HepG2 (cell line): ENCODE results near the gene TPBGL. TPM values are rescaled to one million over a fixed set of nuclear protein-coding genes. Genes with fewer than 3 reads are reported as not detected.

Experiments
- ARNT ChIP-seq: fragments of 450-650 bp; IDR thresholded peaks from 2 replicates; pipeline ENCODE4 v1.6.1; 2017
- ATF2 ChIP-seq: sonication (generic); formaldehyde crosslinking; IDR thresholded peaks from 2 replicates; pipeline ENCODE4 v1.4.0; 2020; ENCODE audit warnings: missing genetic modification reagents
- MBNL3 ChIP-seq: fragments of 250-450 bp; sonication (Bioruptor Pico); conservative IDR thresholded peaks from 2 replicates; pipeline ENCODE4 v1.8.0; 2022; ENCODE audit warnings: mild to moderate bottlenecking, inconsistent platforms
- MEIS2 ChIP-seq: sonication (generic); formaldehyde crosslinking; IDR thresholded peaks from 2 replicates; pipeline ENCODE4 v1.9.0; 2021; ENCODE audit warnings: mild to moderate bottlenecking, missing genetic modification reagents
- RAD51 ChIP-seq: fragments of 450-650 bp; IDR thresholded peaks from 2 replicates; pipeline ENCODE4 v1.6.1; 2016; ENCODE audit warnings: borderline replicate concordance
- SKI ChIP-seq: fragments of 450-650 bp; IDR thresholded peaks from one replicate; pipeline ENCODE4 v1.6.1; 2018; ENCODE audit warnings: mild to moderate bottlenecking; ENCODE audit not compliant: partially characterized antibody
- STAG1 ChIP-seq: sonication (generic); formaldehyde crosslinking; IDR thresholded peaks from 2 replicates; pipeline ENCODE4 v1.4.0; 2020; ENCODE audit warnings: missing genetic modification reagents
- TMF1 ChIP-seq: sonication (generic); formaldehyde crosslinking; IDR thresholded peaks from 2 replicates; pipeline ENCODE4 v1.8.1; 2022; ENCODE audit warnings: low read depth, missing genetic modification reagents
- WIZ ChIP-seq: sonication (generic); formaldehyde crosslinking; IDR thresholded peaks from 2 replicates; pipeline ENCODE4 v1.5.1; 2020; ENCODE audit warnings: mild to moderate bottlenecking, missing genetic modification reagents
- ZBTB43 ChIP-seq: sonication (generic); formaldehyde crosslinking; conservative IDR thresholded peaks from 2 replicates; pipeline ENCODE4 v1.4.0; 2020; ENCODE audit warnings: missing genetic modification reagents
- ZKSCAN5 ChIP-seq: sonication (generic); formaldehyde crosslinking; IDR thresholded peaks from 2 replicates; pipeline ENCODE4 v1.5.1; 2020; ENCODE audit warnings: mild to moderate bottlenecking, missing genetic modification reagents
- ZNF317 ChIP-seq: sonication (generic); formaldehyde crosslinking; IDR thresholded peaks from 2 replicates; pipeline ENCODE4 v1.5.0; 2020; ENCODE audit warnings: mild to moderate bottlenecking, missing genetic modification reagents
- ZNF331 ChIP-seq: sonication (generic); formaldehyde crosslinking; IDR thresholded peaks from 2 replicates; pipeline ENCODE4 v1.4.0; 2020; ENCODE audit warnings: missing genetic modification reagents
- ZNF34 ChIP-seq: sonication (generic); formaldehyde crosslinking; IDR thresholded peaks from 2 replicates; pipeline ENCODE4 v1.4.0; 2020; ENCODE audit warnings: mild to moderate bottlenecking, missing genetic modification reagents, borderline replicate concordance
- ZNF563 ChIP-seq: sonication (generic); formaldehyde crosslinking; IDR thresholded peaks from 2 replicates; pipeline ENCODE4 v1.8.0; 2022; ENCODE audit warnings: mild to moderate bottlenecking, moderate library complexity, missing genetic modification reagents
- ZNF607 ChIP-seq: sonication (generic); formaldehyde crosslinking; IDR thresholded peaks from 2 replicates; pipeline ENCODE4 v1.5.1; 2020; ENCODE audit warnings: missing genetic modification reagents, mild to moderate bottlenecking, borderline replicate concordance
- ZNF790 ChIP-seq: sonication (generic); formaldehyde crosslinking; IDR thresholded peaks from 2 replicates; pipeline ENCODE4 v1.8.0; 2022; ENCODE audit warnings: missing genetic modification reagents, mild to moderate bottlenecking, borderline replicate concordance
- ZSCAN25 ChIP-seq: sonication (generic); formaldehyde crosslinking; IDR thresholded peaks from 2 replicates; pipeline ENCODE4 v1.8.0; 2022; ENCODE audit warnings: mild to moderate bottlenecking, missing genetic modification reagents
- polyA plus RNA-seq, 8 experiments: library from polyadenylated mRNA; depleted of rRNA in 3 of 8; stranded (reverse) in 7 of 8; unstranded in 1 of 8; fragments of >200 nt; fragmentation: Illumina TruSeq in 4 of 8; extraction: Trizol in 4 of 8; gene quantifications; 2 replicates each; pipeline versions ENCODE4 v1.2.1 to v1.2.3, GENCODE V29; 2011 to 2016; ENCODE audit warnings: low read depth in 4 of 8, missing spikeins in 1 of 8, mixed read lengths in 1 of 8; ENCODE audit not compliant: insufficient read depth in 1 of 8
- total RNA-seq, 5 experiments: library from RNA; depleted of rRNA; stranded (reverse); fragments of >200 nt; fragmentation: Illumina TruSeq; extraction: Trizol; gene quantifications; 2 replicates each; pipeline ENCODE4 v1.2.3, GENCODE V29; 2016; ENCODE audit warnings: low read depth in 1 of 5
- TF ChIP-seq, protein P1 (sequence below), 2 experiments: IDR thresholded peaks; 2 replicates each; pipeline ENCODE4 v1.6.1; 2011 to 2012; ENCODE audit warnings: low read length in 2 of 2, borderline replicate concordance in 1 of 2, low read depth in 1 of 2, mild to moderate bottlenecking in 1 of 2, moderate library complexity in 1 of 2
- TF ChIP-seq, protein P2 (sequence below): sonication (generic); formaldehyde crosslinking; IDR thresholded peaks from 2 replicates; pipeline ENCODE4 v1.4.0; 2020; ENCODE audit warnings: missing genetic modification reagents, low read depth, mild to moderate bottlenecking, borderline replicate concordance
- TF ChIP-seq, protein P3 (sequence below): sonication (generic); formaldehyde crosslinking; IDR thresholded peaks from 2 replicates; pipeline ENCODE4 v1.4.0; 2020; ENCODE audit warnings: missing genetic modification reagents

Gene TPBGL
- total and polyA plus RNA-seq, 2 of the 13 experiments (the other 11 are each of a cell fraction or from before 2014, with no cell fraction given) = not detected

DNA sequence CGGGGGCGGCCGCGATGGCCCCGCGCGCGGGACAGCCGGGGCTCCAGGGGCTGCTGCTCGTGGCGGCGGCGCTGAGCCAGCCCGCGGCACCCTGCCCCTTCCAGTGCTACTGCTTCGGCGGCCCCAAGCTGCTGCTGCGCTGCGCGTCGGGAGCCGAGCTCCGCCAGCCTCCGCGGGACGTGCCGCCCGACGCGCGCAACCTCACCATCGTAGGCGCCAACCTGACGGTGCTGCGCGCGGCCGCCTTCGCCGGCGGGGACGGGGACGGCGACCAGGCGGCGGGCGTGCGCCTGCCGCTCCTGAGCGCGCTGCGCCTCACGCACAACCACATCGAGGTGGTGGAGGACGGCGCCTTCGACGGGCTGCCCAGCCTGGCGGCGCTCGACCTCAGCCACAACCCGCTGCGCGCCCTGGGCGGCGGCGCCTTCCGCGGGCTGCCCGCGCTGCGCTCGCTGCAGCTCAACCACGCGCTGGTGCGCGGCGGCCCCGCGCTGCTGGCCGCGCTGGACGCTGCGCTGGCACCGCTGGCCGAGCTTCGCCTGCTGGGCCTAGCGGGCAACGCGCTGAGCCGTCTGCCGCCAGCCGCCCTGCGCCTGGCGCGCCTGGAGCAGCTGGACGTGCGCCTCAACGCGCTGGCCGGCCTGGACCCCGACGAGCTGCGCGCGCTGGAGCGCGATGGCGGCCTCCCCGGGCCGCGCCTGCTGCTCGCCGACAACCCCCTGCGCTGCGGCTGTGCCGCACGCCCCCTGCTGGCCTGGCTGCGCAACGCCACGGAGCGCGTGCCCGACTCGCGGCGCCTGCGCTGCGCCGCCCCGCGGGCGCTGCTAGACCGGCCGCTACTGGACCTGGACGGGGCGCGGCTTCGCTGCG lies 697 bp downstream of the TPBGL start (continued):
- no peak for TF ChIP-seq WIZ (CRISPR knock-in tag)
- no peak for TF ChIP-seq MBNL3
- TF ChIP-seq, protein P1, sequence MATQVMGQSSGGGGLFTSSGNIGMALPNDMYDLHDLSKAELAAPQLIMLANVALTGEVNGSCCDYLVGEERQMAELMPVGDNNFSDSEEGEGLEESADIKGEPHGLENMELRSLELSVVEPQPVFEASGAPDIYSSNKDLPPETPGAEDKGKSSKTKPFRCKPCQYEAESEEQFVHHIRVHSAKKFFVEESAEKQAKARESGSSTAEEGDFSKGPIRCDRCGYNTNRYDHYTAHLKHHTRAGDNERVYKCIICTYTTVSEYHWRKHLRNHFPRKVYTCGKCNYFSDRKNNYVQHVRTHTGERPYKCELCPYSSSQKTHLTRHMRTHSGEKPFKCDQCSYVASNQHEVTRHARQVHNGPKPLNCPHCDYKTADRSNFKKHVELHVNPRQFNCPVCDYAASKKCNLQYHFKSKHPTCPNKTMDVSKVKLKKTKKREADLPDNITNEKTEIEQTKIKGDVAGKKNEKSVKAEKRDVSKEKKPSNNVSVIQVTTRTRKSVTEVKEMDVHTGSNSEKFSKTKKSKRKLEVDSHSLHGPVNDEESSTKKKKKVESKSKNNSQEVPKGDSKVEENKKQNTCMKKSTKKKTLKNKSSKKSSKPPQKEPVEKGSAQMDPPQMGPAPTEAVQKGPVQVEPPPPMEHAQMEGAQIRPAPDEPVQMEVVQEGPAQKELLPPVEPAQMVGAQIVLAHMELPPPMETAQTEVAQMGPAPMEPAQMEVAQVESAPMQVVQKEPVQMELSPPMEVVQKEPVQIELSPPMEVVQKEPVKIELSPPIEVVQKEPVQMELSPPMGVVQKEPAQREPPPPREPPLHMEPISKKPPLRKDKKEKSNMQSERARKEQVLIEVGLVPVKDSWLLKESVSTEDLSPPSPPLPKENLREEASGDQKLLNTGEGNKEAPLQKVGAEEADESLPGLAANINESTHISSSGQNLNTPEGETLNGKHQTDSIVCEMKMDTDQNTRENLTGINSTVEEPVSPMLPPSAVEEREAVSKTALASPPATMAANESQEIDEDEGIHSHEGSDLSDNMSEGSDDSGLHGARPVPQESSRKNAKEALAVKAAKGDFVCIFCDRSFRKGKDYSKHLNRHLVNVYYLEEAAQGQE (IDR thresholded peaks at IDR 0.05; ENCODE audit: borderline replicate concordance in 1 of 2, low read depth in 1 of 2, low read length in 2 of 2) = peak; percentile 36 to 37
- no peak for TF ChIP-seq ZNF317 (CRISPR knock-in tag)
- no peak for TF ChIP-seq ZNF607 (CRISPR knock-in tag)
- TF ChIP-seq RAD51 = no peak
- TF ChIP-seq, protein P2, sequence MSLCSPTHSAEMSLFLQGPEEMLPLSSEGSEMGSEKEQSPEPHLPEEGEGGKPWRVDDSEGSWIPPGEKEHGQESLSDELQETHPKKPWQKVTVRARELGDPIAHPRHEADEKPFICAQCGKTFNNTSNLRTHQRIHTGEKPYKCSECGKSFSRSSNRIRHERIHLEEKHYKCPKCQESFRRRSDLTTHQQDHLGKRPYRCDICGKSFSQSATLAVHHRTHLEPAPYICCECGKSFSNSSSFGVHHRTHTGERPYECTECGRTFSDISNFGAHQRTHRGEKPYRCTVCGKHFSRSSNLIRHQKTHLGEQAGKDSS = 0 out of 2 replicates have a peak, but pooled peaks have one; percentile 48
- TF ChIP-seq MEIS2 (CRISPR knock-in tag) = 0 out of 2 replicates have a peak, but pooled peaks have one; percentile 37
- TF ChIP-seq ZNF790 = peak; percentile 27; the same call in 1 of the 2 replicates
- no peak for TF ChIP-seq ZNF34 (CRISPR knock-in tag)
- 0 out of 2 replicates have a peak, but pooled peaks have one; percentile 39 for TF ChIP-seq ZSCAN25
- TF ChIP-seq ZNF563 (CRISPR knock-in tag) = peak; percentile 15; the same call in 1 of the 2 replicates
- peak; percentile 18; the same call in 1 of the 2 replicates for TF ChIP-seq ZNF331 (CRISPR knock-in tag)
- TF ChIP-seq STAG1 (CRISPR knock-in tag) = peak; percentile 79
- TF ChIP-seq SKI = peak; percentile 72
- no peak for TF ChIP-seq ZKSCAN5
- no peak for TF ChIP-seq TMF1 (CRISPR knock-in tag)
- no peak for TF ChIP-seq ATF2
- TF ChIP-seq, protein P3, sequence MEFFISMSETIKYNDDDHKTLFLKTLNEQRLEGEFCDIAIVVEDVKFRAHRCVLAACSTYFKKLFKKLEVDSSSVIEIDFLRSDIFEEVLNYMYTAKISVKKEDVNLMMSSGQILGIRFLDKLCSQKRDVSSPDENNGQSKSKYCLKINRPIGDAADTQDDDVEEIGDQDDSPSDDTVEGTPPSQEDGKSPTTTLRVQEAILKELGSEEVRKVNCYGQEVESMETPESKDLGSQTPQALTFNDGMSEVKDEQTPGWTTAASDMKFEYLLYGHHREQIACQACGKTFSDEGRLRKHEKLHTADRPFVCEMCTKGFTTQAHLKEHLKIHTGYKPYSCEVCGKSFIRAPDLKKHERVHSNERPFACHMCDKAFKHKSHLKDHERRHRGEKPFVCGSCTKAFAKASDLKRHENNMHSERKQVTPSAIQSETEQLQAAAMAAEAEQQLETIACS (CRISPR knock-in tag) = peak; percentile 93
- no peak for TF ChIP-seq ARNT
- TF ChIP-seq ZBTB43 (CRISPR knock-in tag) = 0 out of 2 replicates have a peak, but pooled peaks have one; percentile 49
